Ovary (tissue), 9 donors: ENCODE results near the gene PPP2R2C. TPM values are rescaled to one million over a fixed set of nuclear protein-coding genes. Genes with fewer than 3 reads are reported as not detected.

ENCODE experiments used
- DNase-seq, 5 donors: peaks; one replicate each; pipeline ENCODE4 v3.0.0-alpha.2; 2019 to 2020
- H3K27ac ChIP-seq, 2 donors: fragments of 200-600 bp; one replicate each; pipeline versions ENCODE4 v1.5.1 to v1.8.0; 2019 to 2022
- H3K27me3 ChIP-seq: fragments of 200-600 bp; one replicate; pipeline ENCODE4 v1.8.0; 2022
- H3K36me3 ChIP-seq: fragments of 200-600 bp; sonication (generic); one replicate; pipeline ENCODE4 v1.5.1; 2019
- H3K4me1 ChIP-seq: one replicate; pipeline ENCODE4 v1.8.1; 2013; ENCODE audit warnings: mild to moderate bottlenecking, moderate library complexity; ENCODE audit not compliant: insufficient read depth
- H3K4me3 ChIP-seq: fragments of 200-600 bp; sonication (generic); one replicate; pipeline ENCODE4 v1.5.1; 2017
- H3K9me3 ChIP-seq, 2 donors: fragments of 200-600 bp in 1 of 2; sonication (generic) in 1 of 2; one replicate each; pipeline versions ENCODE4 v1.5.1 to v1.8.1; 2013 to 2019; ENCODE audit warnings: mild to moderate bottlenecking in 1 of 2, moderate library complexity in 1 of 2
- EP300 ChIP-seq: sonication (generic); formaldehyde crosslinking; IDR thresholded peaks from one replicate; pipeline ENCODE4 v1.6.1; 2017; ENCODE audit warnings: antibody characterized with exemption
- POLR2A ChIP-seq: fragments of 450-650 bp; IDR thresholded peaks from one replicate; pipeline ENCODE4 v1.6.1; 2017; ENCODE audit warnings: antibody characterized with exemption, mild to moderate bottlenecking, moderate library complexity
- WGBS, 3 donors: extraction: QIAGEN DNeasy Blood & Tissue Kit in 1 of 3; methylation state at CpG; one replicate each; pipeline versions ENCODE4 v1.1.5 to v1.1.7; 2013 to 2017; 5-methylcytosine and 5-hydroxymethylcytosine counted together
- intact Hi-C, 4 donors: fragments of 100-400 bp; cut with DNase I; formaldehyde crosslinking; loops; one replicate each; pipeline versions ENCODE4 v1.11.0 to v1.15.1; 2022 to 2023
- polyA plus RNA-seq, 2 donors: library from polyadenylated mRNA; stranded (reverse); fragments of 200-250 nt in 1 of 2; fragments of 350-450 nt in 1 of 2; fragmentation: Illumina TruSeq in 1 of 2; extraction: RNeasy Lipid Tissue Mini Kit (QIAGEN cat#74804) in 1 of 2; gene quantifications; one replicate each; pipeline ENCODE4 v1.2.3, GENCODE V29; 2013 to 2014
- total RNA-seq, 7 donors: library from RNA; depleted of rRNA in 2 of 7; stranded (reverse); fragments of >200 nt in 2 of 7; fragmentation: NEBNext Ultra II Directional in 3 of 7; extraction: Animal tissue kit (Norgen Biotek cat#: 25700) in 3 of 7; gene quantifications; one replicate each; pipeline versions ENCODE4 v1.1.0 to v1.2.4, GENCODE V29; 2016 to 2023
- TF ChIP-seq, protein P1 (sequence below), 3 donors: fragments of 450-650 bp in 2 of 3; fragments of 200-600 bp in 1 of 3; IDR thresholded peaks; one replicate each; pipeline versions ENCODE4 v1.5.1 to v1.8.0; 2016 to 2022; ENCODE audit warnings: antibody characterized with exemption in 3 of 3, mild to moderate bottlenecking in 1 of 3
- donor health status: DM: no; HTN: no; CAD: no; lungs with moderate emphysema.
- donor health status: DM: no; HTN: no; CAD: no.
- donor health status: Bipolar disorder and iron deficiency.
- donor health status: DM: yes; HTN: yes; CAD: no.
- donor health status: DM: no; HTN: no; CAD: no.
- donor health status: DM: yes; HTN: yes; CAD: no.

PPP2R2C gene
- total and polyA plus RNA-seq, 9 donors = 0.12 to 4.5 (median 0.77) TPM

DNA sequence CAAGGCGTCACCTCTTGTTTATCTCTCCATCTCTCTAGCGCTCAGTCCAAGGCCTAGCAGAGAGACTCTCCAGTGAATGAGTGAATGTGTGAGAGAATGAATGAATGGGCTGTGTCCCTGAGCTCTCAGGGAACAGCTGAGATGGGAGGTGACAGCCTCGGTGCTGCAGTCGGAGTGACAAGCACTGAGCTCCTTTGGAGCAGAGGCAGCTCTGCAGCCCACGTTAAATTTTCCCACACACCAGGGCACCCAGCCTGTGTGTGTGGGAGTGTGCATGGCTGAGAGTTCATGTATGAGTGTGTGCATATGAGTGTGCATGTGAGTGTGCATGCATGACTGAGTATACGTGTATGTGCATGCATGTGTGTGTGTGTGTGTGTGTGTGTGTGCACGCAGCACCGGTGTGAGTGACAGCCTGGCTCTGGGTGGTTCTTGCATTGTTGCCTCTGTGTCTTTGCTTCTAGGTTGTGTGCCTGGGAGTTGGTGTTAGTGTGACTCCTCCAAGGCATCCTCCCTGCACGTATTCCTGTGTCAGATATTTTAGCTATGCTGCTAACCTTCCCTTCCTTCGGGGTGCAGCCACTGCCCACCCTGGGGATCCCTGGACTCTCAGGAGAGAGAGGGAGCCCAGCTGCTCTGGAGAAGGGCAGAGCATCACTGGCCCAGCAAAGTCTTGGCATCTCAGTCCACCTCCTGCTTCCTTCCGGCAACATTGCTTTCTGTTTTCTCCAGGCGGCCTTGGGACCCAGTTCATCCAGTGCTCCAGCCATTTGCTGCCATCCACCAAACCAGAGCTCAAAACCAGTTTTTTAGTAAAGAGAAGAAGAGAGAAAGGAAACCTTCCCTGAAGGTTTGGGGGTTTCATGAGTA lies 98.6 kb downstream of the PPP2R2C start:
- no peak for DNase-seq

GRCh38 chr4:6372649-6373525 lies 99.5 kb downstream of the PPP2R2C start:
- Histone ChIP-seq H3K27ac (no peak overlapping the region), H3K27me3 (no peaks in the 10 kb centered on the region), H3K4me3 (no peak overlapping the region), H3K9me3 (no peaks in the 10 kb centered on the region), H3K36me3 (no peaks in the 10 kb centered on the region), H3K4me1 (no peaks in the 10 kb centered on the region)
- no peak for TF ChIP-seq POLR2A
- TF ChIP-seq, protein P1, sequence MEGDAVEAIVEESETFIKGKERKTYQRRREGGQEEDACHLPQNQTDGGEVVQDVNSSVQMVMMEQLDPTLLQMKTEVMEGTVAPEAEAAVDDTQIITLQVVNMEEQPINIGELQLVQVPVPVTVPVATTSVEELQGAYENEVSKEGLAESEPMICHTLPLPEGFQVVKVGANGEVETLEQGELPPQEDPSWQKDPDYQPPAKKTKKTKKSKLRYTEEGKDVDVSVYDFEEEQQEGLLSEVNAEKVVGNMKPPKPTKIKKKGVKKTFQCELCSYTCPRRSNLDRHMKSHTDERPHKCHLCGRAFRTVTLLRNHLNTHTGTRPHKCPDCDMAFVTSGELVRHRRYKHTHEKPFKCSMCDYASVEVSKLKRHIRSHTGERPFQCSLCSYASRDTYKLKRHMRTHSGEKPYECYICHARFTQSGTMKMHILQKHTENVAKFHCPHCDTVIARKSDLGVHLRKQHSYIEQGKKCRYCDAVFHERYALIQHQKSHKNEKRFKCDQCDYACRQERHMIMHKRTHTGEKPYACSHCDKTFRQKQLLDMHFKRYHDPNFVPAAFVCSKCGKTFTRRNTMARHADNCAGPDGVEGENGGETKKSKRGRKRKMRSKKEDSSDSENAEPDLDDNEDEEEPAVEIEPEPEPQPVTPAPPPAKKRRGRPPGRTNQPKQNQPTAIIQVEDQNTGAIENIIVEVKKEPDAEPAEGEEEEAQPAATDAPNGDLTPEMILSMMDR (IDR thresholded peaks at IDR 0.05) = no peak
- no peak for TF ChIP-seq EP300
- 90 to 94% (median 93%) methylated on average over 14 of the region's 14 CpGs for WGBS, 3 donors
- no peak for DNase-seq
- intact Hi-C loops = no loop called here

More for the DNA sequence above, 98.6 kb downstream of the PPP2R2C start:
- intact Hi-C loops = no loop called here
- 67 to 73% (median 71%) methylated on average over 12 of the region's 12 CpGs for WGBS, 3 donors
- Histone ChIP-seq H3K9me3 (no peaks in the 10 kb centered on the region), H3K4me3 (no peak overlapping the region), H3K27ac (no peak overlapping the region), H3K36me3 (no peaks in the 10 kb centered on the region), H3K4me1 (no peaks in the 10 kb centered on the region), H3K27me3 (no peaks in the 10 kb centered on the region)
- TF ChIP-seq, protein P1 (IDR thresholded peaks at IDR 0.05) = no peak
- TF ChIP-seq EP300 (no peak), POLR2A (no peak)

GRCh38 chr4:6371812-6372211 lies 100.6 kb downstream of the PPP2R2C start:
- no peaks in the 10 kb centered on the region for H3K9me3 ChIP-seq
- DNase-seq = no peak
- no peaks in the 10 kb centered on the region for H3K36me3 ChIP-seq
- H3K27ac ChIP-seq = no peak overlapping the region
- no peaks in the 10 kb centered on the region for H3K27me3 ChIP-seq
- H3K4me1 ChIP-seq = no peaks in the 10 kb centered on the region
- TF ChIP-seq, protein P1 (IDR thresholded peaks at IDR 0.05) = no peak
- TF ChIP-seq EP300 (no peak), POLR2A (no peak)
- no peak overlapping the region for H3K4me3 ChIP-seq
- intact Hi-C loops = no loop called here
- WGBS, 3 donors = 85 to 93% (median 90%) methylated on average over 9 to 13 of the region's 13 CpGs

DNA sequence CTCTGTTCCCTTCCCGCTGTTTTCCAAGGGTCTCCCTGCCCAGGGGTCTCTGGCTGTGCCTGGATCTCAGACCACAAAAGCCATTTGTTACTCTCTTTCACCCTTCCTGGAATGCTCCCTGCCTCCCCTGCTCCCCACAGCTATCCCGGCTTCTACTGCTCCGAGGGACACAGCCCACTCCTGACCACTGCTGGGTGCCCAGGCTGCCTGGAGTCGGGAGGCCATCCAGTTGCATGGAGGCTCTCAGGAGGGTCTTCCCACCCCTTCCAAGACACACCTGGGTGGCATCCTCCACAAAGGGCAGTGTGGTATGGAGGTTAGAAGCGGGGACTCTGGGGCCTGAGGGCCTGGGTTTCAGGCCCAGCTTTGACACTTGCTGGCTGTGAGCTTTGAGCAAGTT lies 101.1 kb downstream of the PPP2R2C start:
- Histone ChIP-seq H3K36me3 (no peaks in the 10 kb centered on the region), H3K27ac (no peak overlapping the region), H3K4me3 (no peak overlapping the region), H3K4me1 (no peaks in the 10 kb centered on the region), H3K27me3 (no peaks in the 10 kb centered on the region), H3K9me3 (no peaks in the 10 kb centered on the region)
- TF ChIP-seq, protein P1 (IDR thresholded peaks at IDR 0.05) = no peak
- no peak for TF ChIP-seq POLR2A
- no peak for TF ChIP-seq EP300
- DNase-seq = no peak
- WGBS, 3 donors = 85 to 92% (median 90%) methylated on average over 5 of the region's 5 CpGs
- intact Hi-C loops = no loop called here
